Smooth muscle cell (in vitro differentiated cells): ENCODE results near the gene CREBBP. TPM values are rescaled to one million over a fixed set of nuclear protein-coding genes. Genes with fewer than 3 reads are reported as not detected.

Source experiments
- DNase-seq: peaks from one replicate; lab custom pipeline; 2025; ENCODE audit not compliant: unreplicated experiment; lab: John Stamatoyannopoulos, UW
- H2AFZ ChIP-seq: fragments of 200-600 bp; sonication (generic); 2 replicates; pipeline ENCODE4 v1.6.0; 2016; ENCODE audit warnings: antibody characterized with exemption, low read depth, mild to moderate bottlenecking
- H3F3A ChIP-seq: fragments of 200-600 bp; sonication (generic); 2 replicates; pipeline ENCODE4 v1.6.0; 2017; ENCODE audit warnings: antibody characterized with exemption, low read depth
- H3K27ac ChIP-seq: fragments of 200-600 bp; sonication (generic); 2 replicates; pipeline ENCODE4 v1.5.1; 2016; ENCODE audit warnings: low read depth, mild to moderate bottlenecking
- H3K27me3 ChIP-seq: fragments of 200-600 bp; sonication (generic); 2 replicates; pipeline ENCODE4 v1.6.1; 2016; ENCODE audit warnings: low read depth, mild to moderate bottlenecking
- H3K36me3 ChIP-seq: fragments of 200-600 bp; sonication (generic); 2 replicates; pipeline ENCODE4 v1.5.1; 2016; ENCODE audit warnings: low read depth
- H3K4me1 ChIP-seq: fragments of 200-600 bp; sonication (generic); 2 replicates; pipeline ENCODE4 v1.5.1; 2016; ENCODE audit warnings: low read depth
- H3K4me2 ChIP-seq: fragments of 200-600 bp; sonication (generic); 2 replicates; pipeline ENCODE4 v1.6.0; 2016; ENCODE audit warnings: mild to moderate bottlenecking
- H3K4me3 ChIP-seq: fragments of 200-600 bp; sonication (generic); 2 replicates; pipeline ENCODE4 v1.5.1; 2016; ENCODE audit warnings: mild to moderate bottlenecking
- H3K79me2 ChIP-seq: fragments of 200-600 bp; sonication (generic); 2 replicates; pipeline ENCODE4 v1.6.0; 2016; ENCODE audit warnings: low read depth, mild to moderate bottlenecking
- H3K9ac ChIP-seq: fragments of 200-600 bp; sonication (generic); 2 replicates; pipeline ENCODE4 v1.6.0; 2016; ENCODE audit warnings: low read depth
- H3K9me3 ChIP-seq: fragments of 200-600 bp; sonication (generic); replicated peaks from 2 replicates; pipeline ENCODE4 v1.5.1; 2016; ENCODE audit warnings: low read depth
- H4K20me1 ChIP-seq: fragments of 200-600 bp; sonication (generic); 2 replicates; pipeline ENCODE4 v1.6.0; 2016; ENCODE audit warnings: low read depth
- CTCF ChIP-seq: fragments of 200-600 bp; sonication (generic); IDR thresholded peaks from 2 replicates; pipeline ENCODE4 v1.5.1; 2017; ENCODE audit warnings: borderline replicate concordance, mild to moderate bottlenecking, antibody characterized with exemption; ENCODE audit not compliant: insufficient read depth, poor library complexity, severe bottlenecking
- WGBS: methylation state at CpG from one replicate; pipeline ENCODE4 v1.1.7; 2016; ENCODE audit warnings: low lambda C conversion rate; 5-methylcytosine and 5-hydroxymethylcytosine counted together
- polyA plus RNA-seq: library from polyadenylated mRNA; unstranded; fragments of >200 nt; fragmentation: Nextera tagmentation; extraction: Ambion mirVana; gene quantifications from 2 replicates; pipeline ENCODE4 v1.2.1, GENCODE V29; 2016
- total RNA-seq: library from RNA; depleted of rRNA; stranded (reverse); fragments of >200 nt; gene quantifications from 2 replicates; pipeline ENCODE4 v1.2.3, GENCODE V29; 2014

The CREBBP gene
- total and polyA plus RNA-seq, 2 experiments from 2014 or later: 14.3 to 19.6 TPM

- Histone ChIP-seq H3K27me3 (no peaks in the 10 kb centered on the region), H3K4me1 (peaks cover 22% of the 10 kb centered on the region), H3K9ac (no peak overlapping the region), H2AFZ (no peak overlapping the region), H3K4me3 (no peak overlapping the region), H3K9me3 (no peaks in the 10 kb centered on the region), H3F3A (peaks cover 10% of the 10 kb centered on the region), H3K79me2 (peaks cover 98% of the 10 kb centered on the region), H3K36me3 (no peaks in the 10 kb centered on the region), H3K4me2 (no peak overlapping the region), H3K27ac (peak overlapping the region; percentile 22), H4K20me1 (peaks cover 97% of the 10 kb centered on the region)
- DNase-seq: no peak
- TF ChIP-seq CTCF: no peak
- 46% methylated on average over 3 of the region's 3 CpGs for WGBS
These were observed 37.5 kb downstream of the CREBBP start for GRCh38 chr16:3842994-3843393.

- H3K9ac ChIP-seq: no peak overlapping the region
- no peak overlapping the region for H3K4me3 ChIP-seq
- peaks cover 22% of the 10 kb centered on the region for H3K4me1 ChIP-seq
- DNase-seq: no peak
- H4K20me1 ChIP-seq: peaks cover 97% of the 10 kb centered on the region
- no peaks in the 10 kb centered on the region for H3K36me3 ChIP-seq
- H2AFZ ChIP-seq: no peak overlapping the region
- peaks cover 98% of the 10 kb centered on the region for H3K79me2 ChIP-seq
- TF ChIP-seq CTCF: no peak
- no peaks in the 10 kb centered on the region for H3K9me3 ChIP-seq
- no peak overlapping the region for H3K27ac ChIP-seq
- 75% methylated on average over 10 of the region's 10 CpGs for WGBS
- no peak overlapping the region for H3K4me2 ChIP-seq
- no peaks in the 10 kb centered on the region for H3F3A ChIP-seq
- no peaks in the 10 kb centered on the region for H3K27me3 ChIP-seq
These were observed 38.6 kb downstream of the CREBBP start for GRCh38 chr16:3841729-3842508.

- H3K9ac ChIP-seq: no peak overlapping the region
- peak overlapping the region; percentile 16 for H3K27ac ChIP-seq
- H3K79me2 ChIP-seq: peaks cover 98% of the 10 kb centered on the region
- no peak for DNase-seq
- WGBS: 84% methylated on average over 4 of the region's 4 CpGs
- no peak overlapping the region for H3K4me2 ChIP-seq
- H3K36me3 ChIP-seq: no peaks in the 10 kb centered on the region
- no peak overlapping the region for H3K4me3 ChIP-seq
- no peaks in the 10 kb centered on the region for H3K27me3 ChIP-seq
- H3K4me1 ChIP-seq: peaks cover 22% of the 10 kb centered on the region
- no peaks in the 10 kb centered on the region for H3F3A ChIP-seq
- peaks cover 96% of the 10 kb centered on the region for H4K20me1 ChIP-seq
- H2AFZ ChIP-seq: no peak overlapping the region
- H3K9me3 ChIP-seq: no peaks in the 10 kb centered on the region
- TF ChIP-seq CTCF: no peak
These were observed 40.9 kb downstream of the CREBBP start for GRCh38 chr16:3839402-3840184.
